ENCODE results near the gene NFAM1.
A peak's percentile ranks its signal among the peaks of the same experiment; 100 is the strongest.

Gene NFAM1

DNA sequence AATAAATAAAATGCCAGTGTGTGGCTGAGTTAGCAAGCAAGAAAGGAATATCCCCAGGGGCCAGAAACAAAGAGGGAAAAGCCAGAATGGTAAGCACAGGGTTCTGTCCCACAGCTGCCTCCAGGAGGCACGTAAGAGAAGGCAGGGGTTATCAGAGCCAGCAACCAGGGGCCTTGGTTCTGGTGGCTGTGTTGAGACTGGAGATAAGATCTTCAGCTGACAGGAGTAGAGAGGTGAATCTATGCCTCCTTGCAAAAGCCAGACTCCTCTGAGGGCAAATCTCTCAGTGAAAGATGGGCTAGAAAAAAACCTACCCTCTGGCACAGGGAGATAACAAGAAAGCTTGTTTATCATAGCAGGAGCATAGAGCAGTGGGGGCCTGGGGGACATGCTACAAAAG is 29.8 kb upstream of the NFAM1 start:
- Histone ChIP-seq H3K27ac (ENCODE audit: extremely low read depth, low read depth, low read length) (no peak overlapping the region), H3K36me3 (ENCODE audit: control insufficient read depth in 2 of 2, insufficient read depth in 1 of 2, low read length in 2 of 2) (no peaks in the 10 kb centered on the region), H3K9me3 (ENCODE audit: control insufficient read depth, insufficient read depth, low read depth, low read length) (no peaks in the 10 kb centered on the region), H3K4me3 (ENCODE audit: low read depth, low read length) (no peak overlapping the region), H3K4me1 (ENCODE audit: control insufficient read depth, insufficient read depth, low read length) (peaks cover 18% of the 10 kb centered on the region)
- no peak for TF ChIP-seq ZNF18 (tag by site-specific recombination; IDR thresholded peaks at IDR 0.05)
- no peak for TF ChIP-seq SCRT2 (tag by site-specific recombination; IDR thresholded peaks at IDR 0.05)
- no peak for TF ChIP-seq ZBTB10 (tag by site-specific recombination; IDR thresholded peaks at IDR 0.05)
- TF ChIP-seq TRIM28 (IDR thresholded peaks at IDR 0.05; ENCODE audit: borderline replicate concordance, low read length) = peak; percentile 30; the same call in 1 of the 2 replicates
- TF ChIP-seq ZNF239 (tag by site-specific recombination; IDR thresholded peaks at IDR 0.05) = no peak
- ChIA-PET CTCF (interaction anchor here (0.6 to 3.4 kb wide), 5 partner anchors 8 to 284 kb away, joined by 3 to 21 read pairs (median 3); no protein-coding TSS in a partner anchor), POLR2A (no interaction called here)

DNA sequence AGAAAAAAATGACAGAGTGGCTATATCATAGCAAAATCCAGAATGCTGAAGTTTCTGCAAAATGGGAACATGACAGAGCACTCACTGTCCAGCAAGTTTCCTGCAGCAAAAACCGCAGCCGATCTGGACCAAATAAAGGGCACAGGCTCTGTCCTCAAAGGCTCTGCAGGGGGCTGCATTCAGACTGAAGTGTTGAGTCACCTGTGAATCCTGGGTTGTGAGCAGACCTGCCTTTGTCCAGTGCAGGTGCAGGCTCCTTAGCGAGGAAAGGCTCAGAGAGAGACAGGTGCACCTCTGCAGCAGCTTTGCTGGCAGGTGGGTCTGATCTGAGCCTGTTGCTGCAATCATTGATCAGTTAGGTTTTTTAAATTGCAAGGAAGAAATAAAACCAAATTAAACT is 29.3 kb upstream of the NFAM1 start:
- POLR2A ChIA-PET = interaction anchor here (0.6 to 1.7 kb wide), 2 partner anchors 17 to 534 kb away, joined by 4 read pairs; no protein-coding TSS in a partner anchor
- H3K4me1 ChIP-seq (ENCODE audit: control insufficient read depth, insufficient read depth, low read length) = peaks cover 18% of the 10 kb centered on the region
- no peaks in the 10 kb centered on the region for H3K9me3 ChIP-seq (ENCODE audit: control insufficient read depth, insufficient read depth, low read depth, low read length)
- CTCF ChIA-PET = interaction anchor here (3.4 kb wide), 1 partner anchor 12 kb away, joined by 21 read pairs; no protein-coding TSS in a partner anchor
- H3K36me3 ChIP-seq (ENCODE audit: control insufficient read depth in 2 of 2, insufficient read depth in 1 of 2, low read length in 2 of 2) = no peaks in the 10 kb centered on the region
- H3K27ac ChIP-seq (ENCODE audit: extremely low read depth, low read depth, low read length) = no peak overlapping the region
- no peak overlapping the region for H3K4me3 ChIP-seq (ENCODE audit: low read depth, low read length)
- TF ChIP-seq ZNF140 (tag by site-specific recombination; IDR thresholded peaks at IDR 0.05) = no peak
- no peak for TF ChIP-seq ZNF335 (tag by site-specific recombination; conservative IDR thresholded peaks at IDR 0.05)
- no peak for TF ChIP-seq ZNF341 (tag by site-specific recombination; IDR thresholded peaks at IDR 0.05; ENCODE audit: low read depth)
- TF ChIP-seq GLI4 (tag by site-specific recombination; IDR thresholded peaks at IDR 0.05) = no peak
- no peak for TF ChIP-seq ZFP41 (tag by site-specific recombination; IDR thresholded peaks at IDR 0.05; ENCODE audit: borderline replicate concordance)
- peak; percentile 18; the same call in 1 of the 2 replicates for TF ChIP-seq GLIS1 (tag by site-specific recombination; IDR thresholded peaks at IDR 0.05)
- no peak for TF ChIP-seq ZNF121 (tag by site-specific recombination; IDR thresholded peaks at IDR 0.05)
- no peak for TF ChIP-seq ZNF280C (tag by site-specific recombination; IDR thresholded peaks at IDR 0.05)
- no peak for TF ChIP-seq ZNF776 (tag by site-specific recombination; IDR thresholded peaks at IDR 0.05; ENCODE audit: borderline replicate concordance)

All from HEK293 (cell line).